ENCODE data around the gene DEFB123.

DNA sequence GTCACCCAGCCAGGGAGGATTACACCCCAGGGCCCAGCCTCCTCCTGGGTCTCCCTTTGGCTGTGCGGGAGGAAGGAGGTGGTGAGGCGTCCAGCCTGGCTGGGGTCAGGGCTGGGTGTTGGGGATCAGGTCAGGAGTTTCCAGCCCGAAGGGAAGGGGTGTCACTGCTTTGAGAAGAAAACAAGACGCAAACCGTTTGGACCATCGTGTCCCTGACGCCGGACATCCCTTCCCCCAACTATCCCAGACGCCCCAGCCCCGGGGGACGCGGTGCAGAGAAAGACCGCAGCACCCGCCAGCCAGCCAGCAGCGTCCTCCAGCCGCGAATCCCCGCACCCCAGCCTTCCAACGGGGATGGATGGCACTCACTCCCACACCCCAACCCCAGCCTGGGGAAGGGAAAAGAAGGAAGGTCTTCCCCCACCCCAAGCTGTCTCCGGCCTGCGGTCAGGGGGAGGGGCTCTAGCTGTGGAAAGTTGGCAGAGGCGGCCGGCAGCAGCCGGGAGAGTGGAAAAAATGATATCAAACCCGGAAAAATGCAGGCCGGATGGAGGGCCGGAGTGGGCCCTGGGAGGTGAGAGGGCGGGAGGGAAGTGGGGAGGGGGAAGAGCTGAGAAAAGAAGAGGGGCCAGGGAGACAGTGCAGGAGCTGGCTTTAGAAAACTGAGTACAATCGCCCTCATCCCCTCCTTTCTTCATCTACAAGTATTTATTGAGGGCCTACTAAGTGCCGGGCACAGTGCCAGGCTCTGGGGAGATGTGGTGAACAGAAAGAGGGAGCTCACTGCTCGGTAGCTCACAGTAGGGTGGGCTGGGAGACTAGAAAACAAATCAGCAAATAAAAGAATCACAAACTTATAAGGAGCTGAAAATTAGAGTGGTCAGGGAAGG is 45.3 kb downstream of the DEFB123 start:
- no peak for TF ChIP-seq CTCF (conservative IDR thresholded peaks at IDR 0.05 in 1 of 2, IDR thresholded peaks at IDR 0.05 in 1 of 2; ENCODE audit: low read depth in 1 of 2, low read length in 2 of 2)
- TF ChIP-seq EZH2 (IDR thresholded peaks at IDR 0.05; ENCODE audit: low read length, missing control alignments): no peak

All from fibroblast of lung (primary cell).